GM08714 (cell line): Measurements from ENCODE around the gene ETV6.

Source experiments
- H3K4me3 ChIP-seq: fragments of 200-500 bp; sonication (Bioruptor generic); 2 replicates; pipeline ENCODE4 v1.5.1; 2014; ENCODE audit warnings: mild to moderate bottlenecking, low read length, inconsistent platforms
- ZNF274 ChIP-seq: IDR thresholded peaks from 2 replicates; pipeline ENCODE4 v1.6.1; 2012; ENCODE audit warnings: mild to moderate bottlenecking, low read depth, low read length

The ETV6 gene

GRCh38 chr12:11732023-11732422 is 82.5 kb downstream of the ETV6 start:
- peak overlapping the region; percentile 63; the same call in 1 of the 2 replicates for H3K4me3 ChIP-seq
- TF ChIP-seq ZNF274: no peak

- peak overlapping the region; percentile 17; the same call in 1 of the 2 replicates for H3K4me3 ChIP-seq
- no peak for TF ChIP-seq ZNF274
Measured at GRCh38 chr12:11732715-11733114, 83.2 kb downstream of the ETV6 start.

GRCh38 chr12:11734580-11735180 is 85.2 kb downstream of the ETV6 start:
- no peak overlapping the region for H3K4me3 ChIP-seq
- no peak for TF ChIP-seq ZNF274

- H3K4me3 ChIP-seq: no peak overlapping the region
- TF ChIP-seq ZNF274: no peak
Measured at GRCh38 chr12:11738450-11738849, 89.0 kb downstream of the ETV6 start.

GRCh38 chr12:11739980-11740577 is 90.6 kb downstream of the ETV6 start:
- H3K4me3 ChIP-seq: no peak overlapping the region

GRCh38 chr12:11741434-11742092 is 92.1 kb downstream of the ETV6 start:
- H3K4me3 ChIP-seq: no peak overlapping the region
- no peak for TF ChIP-seq ZNF274

More at GRCh38 chr12:11739980-11740577, 90.6 kb downstream of the ETV6 start:
- no peak for TF ChIP-seq ZNF274

- H3K4me3 ChIP-seq: peak overlapping the region; percentile 2; the same call in 1 of the 2 replicates
- TF ChIP-seq ZNF274: no peak
Measured at GRCh38 chr12:11743423-11744409, 94.2 kb downstream of the ETV6 start.

- TF ChIP-seq ZNF274: no peak
- H3K4me3 ChIP-seq: peak overlapping the region; percentile 22; the same call in 1 of the 2 replicates
Measured at GRCh38 chr12:11744410-11744801, 94.9 kb downstream of the ETV6 start.

- peak overlapping the region; percentile 33; the same call in 1 of the 2 replicates for H3K4me3 ChIP-seq
- TF ChIP-seq ZNF274: no peak
Measured at GRCh38 chr12:11745113-11745512, 95.6 kb downstream of the ETV6 start.

- H3K4me3 ChIP-seq: peak overlapping the region; percentile 24; the same call in 1 of the 2 replicates
- TF ChIP-seq ZNF274: no peak
Measured at GRCh38 chr12:11746024-11746771, 96.7 kb downstream of the ETV6 start.

GRCh38 chr12:11746940-11747716 is 97.7 kb downstream of the ETV6 start:
- no peak for TF ChIP-seq ZNF274
- H3K4me3 ChIP-seq: peak overlapping the region; percentile 37; the same call in 1 of the 2 replicates

GRCh38 chr12:11747969-11748368 is 98.5 kb downstream of the ETV6 start:
- TF ChIP-seq ZNF274: no peak

More at GRCh38 chr12:11747969-11748368, 98.5 kb downstream of the ETV6 start:
- no peak overlapping the region; the same call in 1 of the 2 replicates for H3K4me3 ChIP-seq
